ENCODE results near the gene DEF6.

DNA sequence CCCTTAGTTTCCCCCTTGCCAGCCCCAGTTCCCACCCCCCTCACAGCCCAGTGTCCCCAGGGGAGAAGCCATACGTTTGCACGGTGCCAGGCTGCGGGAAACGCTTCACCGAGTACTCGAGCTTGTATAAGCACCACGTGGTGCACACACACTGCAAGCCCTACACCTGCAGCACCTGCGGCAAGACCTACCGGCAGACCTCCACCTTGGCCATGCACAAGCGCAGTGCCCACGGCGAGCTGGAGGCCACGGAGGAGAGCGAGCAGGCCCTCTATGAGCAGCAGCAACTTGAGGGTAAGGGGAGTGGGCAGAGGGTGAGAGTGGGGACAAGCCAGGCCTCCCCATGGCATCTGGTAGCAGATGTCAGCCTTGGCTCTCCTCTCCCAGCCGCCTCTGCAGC, 5.1 kb upstream of the DEF6 start:
- no peak for TF ChIP-seq EZH2phosphoT487 (IDR thresholded peaks at IDR 0.05; ENCODE audit: unreplicated experiment)
- TF ChIP-seq, protein P1, sequence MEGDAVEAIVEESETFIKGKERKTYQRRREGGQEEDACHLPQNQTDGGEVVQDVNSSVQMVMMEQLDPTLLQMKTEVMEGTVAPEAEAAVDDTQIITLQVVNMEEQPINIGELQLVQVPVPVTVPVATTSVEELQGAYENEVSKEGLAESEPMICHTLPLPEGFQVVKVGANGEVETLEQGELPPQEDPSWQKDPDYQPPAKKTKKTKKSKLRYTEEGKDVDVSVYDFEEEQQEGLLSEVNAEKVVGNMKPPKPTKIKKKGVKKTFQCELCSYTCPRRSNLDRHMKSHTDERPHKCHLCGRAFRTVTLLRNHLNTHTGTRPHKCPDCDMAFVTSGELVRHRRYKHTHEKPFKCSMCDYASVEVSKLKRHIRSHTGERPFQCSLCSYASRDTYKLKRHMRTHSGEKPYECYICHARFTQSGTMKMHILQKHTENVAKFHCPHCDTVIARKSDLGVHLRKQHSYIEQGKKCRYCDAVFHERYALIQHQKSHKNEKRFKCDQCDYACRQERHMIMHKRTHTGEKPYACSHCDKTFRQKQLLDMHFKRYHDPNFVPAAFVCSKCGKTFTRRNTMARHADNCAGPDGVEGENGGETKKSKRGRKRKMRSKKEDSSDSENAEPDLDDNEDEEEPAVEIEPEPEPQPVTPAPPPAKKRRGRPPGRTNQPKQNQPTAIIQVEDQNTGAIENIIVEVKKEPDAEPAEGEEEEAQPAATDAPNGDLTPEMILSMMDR (conservative IDR thresholded peaks at IDR 0.05; ENCODE audit: low read depth in 2 of 2): no peak
- no peak for TF ChIP-seq EZH2 (IDR thresholded peaks at IDR 0.05; ENCODE audit: low read depth, unreplicated experiment)

Measured in GM23338 (cell line).